MCF 10A (cell line): ENCODE results near the gene GMDS. TPM values are rescaled to one million over a fixed set of nuclear protein-coding genes. Genes with fewer than 3 reads are reported as not detected.

Experiments
- BruUV-seq: library from RNA; stranded (reverse); fragments of 400-500 nt; replicated peaks from 2 replicates; lab custom pipeline; 2021; lab: Mats Ljungman, UMichigan
- CTCF ChIA-PET: fragments of 300-600 bp; sonication (Branson Sonifier 250); formaldehyde crosslinking; extraction: SDS; loops from one replicate; lab custom pipeline; 2021; ENCODE audit warnings: antibody characterized with exemption, inconsistent platforms; lab: Yijun Ruan, JAX
- POLR2A ChIA-PET: fragments of 300-600, 350-650 bp; sonication (Branson Sonifier 250); formaldehyde crosslinking; extraction: SDS; loops from one replicate; lab custom pipeline; 2020; ENCODE audit warnings: antibody characterized with exemption, inconsistent platforms; lab: Yijun Ruan, JAX
- DNase-seq: peaks from one replicate; pipeline ENCODE4 v3.0.0-alpha.2; 2018; ENCODE audit not compliant: unreplicated experiment
- H3K27ac Mint-ChIP-seq: one replicate; pipeline ENCODE4 v1.8.0; 2022; ENCODE audit warnings: mild to moderate bottlenecking, low read depth, mixed read lengths; ENCODE audit not compliant: unreplicated experiment
- H3K27me3 Mint-ChIP-seq: one replicate; pipeline ENCODE4 v1.8.0; 2022; ENCODE audit warnings: mixed read lengths; ENCODE audit not compliant: insufficient read depth, unreplicated experiment
- H3K36me3 Mint-ChIP-seq: one replicate; pipeline ENCODE4 v1.8.0; 2022; ENCODE audit warnings: mild to moderate bottlenecking, moderate library complexity, mixed read lengths; ENCODE audit not compliant: insufficient read depth, unreplicated experiment
- H3K4me1 Mint-ChIP-seq: one replicate; pipeline ENCODE4 v1.8.0; 2022; ENCODE audit warnings: mixed read lengths; ENCODE audit not compliant: insufficient read depth, unreplicated experiment
- H3K4me3 Mint-ChIP-seq: one replicate; pipeline ENCODE4 v1.8.0; 2022; ENCODE audit warnings: mild to moderate bottlenecking, moderate library complexity, mixed read lengths; ENCODE audit not compliant: unreplicated experiment
- H3K9me3 Mint-ChIP-seq: one replicate; pipeline ENCODE4 v1.8.0; 2022; ENCODE audit warnings: mixed read lengths; ENCODE audit not compliant: unreplicated experiment
- CTCF ChIP-seq: fragments of 200-600 bp; IDR thresholded peaks from one replicate; pipeline ENCODE4 v1.8.0; 2022; ENCODE audit warnings: antibody characterized with exemption, mild to moderate bottlenecking; ENCODE audit not compliant: unreplicated experiment
- intact Hi-C: fragments of 100-400 bp; cut with micrococcal nuclease; formaldehyde crosslinking; loops from 2 replicates; pipeline ENCODE4 v1.14.1; 2022
- total RNA-seq: library from RNA; stranded (reverse); gene quantifications from 2 replicates; pipeline ENCODE4 v1.2.3, GENCODE V29; 2022

Gene GMDS
- total RNA-seq, 1 experiment from 2014 or later: 24.9 TPM

GRCh38 chr6:1744543-1744942 is 500.9 kb downstream of the GMDS start:
- TF ChIP-seq CTCF: no peak
- no peaks in the 10 kb centered on the region for H3K36me3 Mint-ChIP-seq
- POLR2A ChIA-PET: no interaction called here
- H3K4me3 Mint-ChIP-seq: no peak overlapping the region
- intact Hi-C loops: no loop called here
- no peaks in the 10 kb centered on the region for H3K4me1 Mint-ChIP-seq
- CTCF ChIA-PET: interaction anchor here (0.6 kb wide), 2 partner anchors 95 to 253 kb away, joined by 3 read pairs; no protein-coding TSS in a partner anchor
- no peak for DNase-seq
- no TSS peak for BruUV-seq
- no peak overlapping the region for H3K27ac Mint-ChIP-seq
- H3K27me3 Mint-ChIP-seq: no peaks in the 10 kb centered on the region
- H3K9me3 Mint-ChIP-seq: no peaks in the 10 kb centered on the region

- Mint-ChIP-seq H3K9me3 (no peaks in the 10 kb centered on the region), H3K27ac (no peak overlapping the region), H3K36me3 (no peaks in the 10 kb centered on the region), H3K4me3 (no peak overlapping the region), H3K4me1 (no peaks in the 10 kb centered on the region), H3K27me3 (no peaks in the 10 kb centered on the region)
- intact Hi-C loops: no loop called here
- no peak for TF ChIP-seq CTCF
- BruUV-seq: no TSS peak
- no peak for DNase-seq
- POLR2A ChIA-PET: no interaction called here
- CTCF ChIA-PET: no interaction called here
These were observed 505.7 kb downstream of the GMDS start for GRCh38 chr6:1739680-1740079.

GRCh38 chr6:1739220-1739619 is 506.2 kb downstream of the GMDS start:
- Mint-ChIP-seq H3K27ac (no peak overlapping the region), H3K27me3 (no peaks in the 10 kb centered on the region), H3K36me3 (no peaks in the 10 kb centered on the region), H3K4me1 (no peaks in the 10 kb centered on the region), H3K9me3 (no peaks in the 10 kb centered on the region), H3K4me3 (no peak overlapping the region)
- DNase-seq: no peak
- ChIA-PET POLR2A (no interaction called here), CTCF (no interaction called here)
- intact Hi-C loops: no loop called here
- BruUV-seq: no TSS peak
- TF ChIP-seq CTCF: no peak

- CTCF ChIA-PET: no interaction called here
- Mint-ChIP-seq H3K27me3 (no peaks in the 10 kb centered on the region), H3K36me3 (no peaks in the 10 kb centered on the region), H3K27ac (no peak overlapping the region), H3K9me3 (no peaks in the 10 kb centered on the region), H3K4me1 (no peaks in the 10 kb centered on the region), H3K4me3 (no peak overlapping the region)
- intact Hi-C loops: no loop called here
- TF ChIP-seq CTCF: no peak
- POLR2A ChIA-PET: no interaction called here
- no TSS peak for BruUV-seq
- DNase-seq: no peak
These were observed 506.8 kb downstream of the GMDS start for GRCh38 chr6:1738558-1739081.
